OCI-M2 (cell line): ENCODE data around the gene SLC16A5.
"Not testable (repeated sequence)": the region's sequence is repeated elsewhere in the genome, so short reads cannot be mapped to it uniquely, and the experiment has no call there.

Experiments used
- DNase-seq: peaks from one replicate; lab custom pipeline; 2025; ENCODE audit not compliant: unreplicated experiment; lab: John Stamatoyannopoulos, UW

SLC16A5 gene

DNA sequence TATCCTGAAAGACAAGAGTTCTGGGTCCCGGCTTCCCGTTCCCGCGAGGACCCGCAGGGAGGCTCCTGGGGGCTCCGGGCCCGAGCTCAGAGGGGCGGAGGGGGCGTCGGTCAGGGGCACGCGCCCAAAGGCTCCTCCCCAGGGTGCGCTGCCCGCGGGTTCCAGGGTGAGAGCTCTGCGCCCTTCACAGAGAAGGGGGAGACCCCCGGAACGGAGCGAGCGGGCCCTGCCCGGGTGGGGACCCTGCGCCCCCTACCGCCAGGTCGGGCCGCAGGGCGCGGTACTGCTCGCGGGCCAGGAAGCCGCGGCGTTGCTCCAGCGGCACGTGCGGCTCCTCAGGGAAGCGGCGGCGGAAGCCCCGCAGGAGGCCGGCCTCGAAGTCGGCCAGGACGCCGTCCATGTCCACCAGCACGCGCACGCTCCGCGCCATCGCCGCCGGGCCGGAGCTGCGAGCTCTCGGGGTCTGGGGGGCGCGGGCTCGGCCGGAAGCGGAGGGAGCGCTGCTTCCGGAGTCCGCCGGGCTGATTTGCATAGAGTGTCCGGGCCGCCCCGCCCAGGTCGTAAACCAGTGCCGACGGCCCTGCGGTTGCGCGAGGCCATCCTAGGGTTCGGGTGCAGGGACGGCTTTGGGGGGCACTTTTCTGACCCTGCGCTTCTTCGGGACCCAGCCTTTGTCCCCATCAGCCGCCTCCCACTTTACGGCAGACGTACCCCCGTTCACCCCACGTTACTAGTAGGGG is 43.7 kb downstream of the SLC16A5 start, which contains the start of gene NT5C:
NT5C (minus strand) TSS at position 465 of the 740 bp plus-strand sequence; CDS start at position 430, 35 bp downstream.
- DNase-seq: no peak

- DNase-seq: not testable (repeated sequence)
Measured at GRCh38 chr17:75132018-75133000, 44.6 kb downstream of the SLC16A5 start.

DNA sequence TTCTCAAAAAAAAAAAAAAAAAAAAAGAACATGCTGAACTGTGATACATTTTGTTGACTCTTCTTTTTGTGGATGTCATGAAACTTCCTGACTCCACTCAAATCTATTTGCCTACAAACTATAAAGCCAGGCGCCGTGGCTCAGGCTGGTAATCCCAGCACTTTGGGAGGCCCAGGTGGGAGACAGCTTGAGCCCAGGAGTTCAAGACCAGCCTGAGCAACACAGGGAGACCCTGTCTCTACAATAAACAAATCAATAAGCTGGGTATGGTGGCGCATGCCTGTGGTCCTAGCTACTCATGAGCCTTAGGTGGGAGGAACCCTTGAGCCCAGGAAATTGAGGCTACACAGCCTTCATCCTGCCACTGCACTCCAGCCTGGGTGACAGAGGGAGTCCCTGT is 45.2 kb downstream of the SLC16A5 start:
- DNase-seq: no peak

GRCh38 chr17:75133607-75134347 is 46.0 kb downstream of the SLC16A5 start:
- DNase-seq: not testable (repeated sequence)

DNA sequence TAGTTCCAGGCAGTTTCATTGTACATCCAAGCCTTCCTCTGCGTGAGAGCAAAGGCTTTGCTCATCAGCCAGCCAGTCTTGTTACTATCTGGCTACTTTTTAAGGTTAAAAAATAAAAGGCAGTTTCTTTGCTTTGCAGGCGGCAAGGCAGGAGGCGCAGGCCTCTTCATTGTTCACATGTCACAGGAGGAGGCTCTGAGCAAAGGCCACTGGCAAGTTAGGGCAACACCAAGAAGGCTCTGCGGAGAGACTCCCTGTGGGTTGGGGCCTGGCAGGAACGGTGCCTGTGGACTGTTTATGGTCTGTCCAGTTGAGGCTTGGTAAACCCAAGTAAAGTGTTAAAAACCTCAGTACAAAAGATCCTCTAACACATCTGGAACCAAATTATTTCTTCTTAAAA is 47.7 kb downstream of the SLC16A5 start:
- no peak for DNase-seq

DNA sequence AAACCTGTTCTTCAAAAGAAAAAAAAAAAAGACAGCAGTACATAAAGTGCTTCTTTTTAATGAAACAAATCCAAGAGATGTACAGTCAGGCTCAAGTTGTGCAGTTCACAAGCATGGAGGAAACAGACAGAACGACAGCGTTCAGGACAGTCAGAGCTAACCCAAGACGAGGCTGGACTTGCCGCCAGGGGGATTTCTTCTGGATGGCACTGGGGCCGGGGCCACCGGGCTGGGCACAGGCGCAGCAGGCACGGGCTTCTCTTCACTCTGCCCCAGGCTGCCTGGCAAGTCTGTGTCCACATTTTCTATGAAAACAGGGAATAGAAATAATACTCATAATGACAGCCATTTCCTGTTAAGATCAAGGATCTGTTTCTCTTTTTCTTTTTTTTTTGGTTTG is 48.2 kb downstream of the SLC16A5 start:
- DNase-seq: no peak

- not testable (repeated sequence) for DNase-seq
Measured at GRCh38 chr17:75137762-75138161, 50.0 kb downstream of the SLC16A5 start.

- no peak for DNase-seq
Measured at GRCh38 chr17:75138519-75138918, 50.8 kb downstream of the SLC16A5 start.

GRCh38 chr17:75142236-75142971 is 54.6 kb downstream of the SLC16A5 start:
- DNase-seq: no peak

- DNase-seq: no peak
Measured at GRCh38 chr17:75144816-75145512, 57.2 kb downstream of the SLC16A5 start.

- no peak for DNase-seq
Measured at GRCh38 chr17:75146592-75146991, 58.8 kb downstream of the SLC16A5 start.

- no peak for DNase-seq
Measured at GRCh38 chr17:75147878-75148546, 60.3 kb downstream of the SLC16A5 start.

DNA sequence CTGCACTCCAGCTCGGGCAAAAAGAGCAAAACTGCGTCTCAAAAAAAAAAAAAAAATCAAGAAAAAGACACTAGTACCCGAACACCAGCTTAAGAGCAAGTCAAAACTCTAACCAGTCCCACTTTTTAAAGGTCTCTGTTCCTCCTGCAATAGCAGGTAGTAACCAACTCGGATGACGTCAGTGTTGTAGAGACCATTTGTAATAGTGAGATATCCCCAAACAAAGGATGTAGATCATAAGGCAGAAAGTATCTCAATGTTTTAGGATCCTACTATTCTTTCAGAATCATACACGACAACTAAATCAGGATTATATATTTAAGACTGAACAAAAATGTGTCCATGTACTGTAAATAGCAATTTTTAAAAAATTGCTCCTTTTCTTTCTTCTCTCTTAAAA is 64.2 kb downstream of the SLC16A5 start:
- DNase-seq: no peak

DNA sequence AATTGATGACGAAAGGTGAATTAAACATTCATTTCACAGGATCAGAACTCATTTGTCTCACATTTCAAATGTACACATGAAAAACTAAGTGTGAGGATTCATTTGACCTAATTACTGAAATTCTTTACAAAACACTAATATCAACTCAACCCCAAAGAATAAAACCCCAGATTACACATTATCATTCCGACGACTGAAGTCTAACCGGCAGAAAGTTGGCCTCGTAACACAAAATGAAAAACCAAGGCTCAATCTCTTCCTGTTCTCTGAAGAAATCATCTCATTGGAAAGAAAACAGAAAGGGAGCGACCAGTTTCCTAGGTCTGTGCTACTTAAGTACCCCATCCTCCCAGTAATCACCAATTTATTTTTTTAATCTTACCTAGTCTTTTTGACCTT is 64.8 kb downstream of the SLC16A5 start:
- DNase-seq: no peak

GRCh38 chr17:75152922-75153779 is 65.4 kb downstream of the SLC16A5 start:
- no peak for DNase-seq

- DNase-seq: no peak
Measured at GRCh38 chr17:75153780-75154194, 66.0 kb downstream of the SLC16A5 start.

DNA sequence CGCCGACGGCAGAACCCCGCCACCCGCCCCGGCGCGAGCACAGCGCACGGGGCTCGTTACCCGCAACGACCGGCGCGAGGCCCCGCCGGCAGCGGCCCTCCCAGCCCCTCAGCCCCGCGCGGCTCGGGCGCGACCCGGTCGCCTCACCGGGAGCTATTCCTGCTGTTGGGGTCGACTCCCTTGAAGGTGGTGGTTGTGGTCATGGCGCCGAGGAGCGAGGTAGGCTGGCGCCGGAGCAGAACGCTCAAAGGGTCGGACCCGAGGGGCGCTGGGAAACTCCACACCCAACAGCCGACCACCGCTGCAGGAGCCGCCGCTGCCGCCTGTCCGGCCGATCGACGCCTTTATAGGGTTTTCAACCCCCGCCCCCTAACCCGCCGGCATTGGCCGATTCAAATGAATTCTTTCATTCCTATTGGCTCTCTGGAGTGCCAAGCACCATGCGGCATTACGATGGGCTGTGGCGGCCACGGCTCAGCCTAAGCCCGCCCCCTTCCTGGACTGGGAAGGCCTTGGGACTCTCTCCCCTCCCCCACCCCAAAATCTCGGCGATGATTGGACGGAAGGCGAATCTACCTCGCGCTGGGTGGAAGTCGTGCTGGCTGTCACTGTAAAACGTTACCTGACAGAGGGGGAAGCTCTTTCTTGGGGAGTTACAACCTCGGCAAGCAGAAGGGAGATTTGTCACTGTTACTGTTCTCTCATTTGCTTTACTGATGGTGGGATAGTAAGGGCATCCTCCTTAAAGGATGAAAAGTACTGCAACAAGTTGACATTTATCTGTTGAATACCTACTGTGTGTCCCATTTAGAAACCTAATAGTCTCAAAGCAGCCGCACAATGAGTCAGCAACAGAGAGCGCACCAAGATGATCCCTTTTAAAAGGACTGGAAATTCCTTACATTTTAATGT is 66.7 kb downstream of the SLC16A5 start, which contains the start of gene JPT1:
JPT1 (minus strand) TSS at position 318 of the 912 bp plus-strand sequence; CDS start at position 203, 115 bp downstream.
- DNase-seq: peak; percentile 87
